ENCODE results near the gene SYCE3.

- TF ChIP-seq CTCF (IDR thresholded peaks at IDR 0.05; ENCODE audit: insufficient read depth, low read length, poor library complexity, severe bottlenecking): peak; percentile 80
- TF ChIP-seq EZH2phosphoT487 (conservative IDR thresholded peaks at IDR 0.05; ENCODE audit: low read length): no peak
Observed at GRCh38 chr22:50544078-50544745, 18.5 kb downstream of the SYCE3 start.
